IPS DF 6.9 (cell line): Measurements from ENCODE around the gene TCTN3.
"Not testable (repeated sequence)": the region's sequence is repeated elsewhere in the genome, so short reads cannot be mapped to it uniquely, and the experiment has no call there.

Experiments used
- DNase-seq: peaks from one replicate; pipeline ENCODE4 v3.0.0-alpha.2; 2013; ENCODE audit warnings: low read depth, low spot score
- H3K27ac ChIP-seq: one replicate; pipeline ENCODE4 v1.5.1; 2013; ENCODE audit warnings: low read length, control low read depth
- H3K27me3 ChIP-seq: 2 replicates; pipeline ENCODE4 v1.6.1; 2013; ENCODE audit warnings: mild to moderate bottlenecking, low read length; ENCODE audit not compliant: control insufficient read depth, insufficient read depth
- H3K36me3 ChIP-seq: 2 replicates; pipeline ENCODE4 v1.6.1; 2013; ENCODE audit warnings: low read length; ENCODE audit not compliant: control insufficient read depth, insufficient read depth
- H3K4me1 ChIP-seq: 2 replicates; pipeline ENCODE4 v1.6.1; 2013; ENCODE audit warnings: low read length; ENCODE audit not compliant: control insufficient read depth, insufficient read depth
- H3K4me3 ChIP-seq: 2 replicates; pipeline ENCODE4 v1.5.1; 2013; ENCODE audit warnings: mild to moderate bottlenecking, low read length
- H3K9me3 ChIP-seq: 2 replicates; pipeline ENCODE4 v1.6.1; 2013; ENCODE audit warnings: low read length, inconsistent platforms; ENCODE audit not compliant: control insufficient read depth, insufficient read depth
- WGBS: extraction: QIAGEN DNeasy Blood & Tissue Kit; methylation state at CpG from one replicate; pipeline ENCODE4 v1.1.7; 2013; ENCODE audit warnings: mixed read lengths, missing lambda C conversion rate; ENCODE audit not compliant: insufficient read length, insufficient coverage; 5-methylcytosine and 5-hydroxymethylcytosine counted together

TCTN3 gene

DNA sequence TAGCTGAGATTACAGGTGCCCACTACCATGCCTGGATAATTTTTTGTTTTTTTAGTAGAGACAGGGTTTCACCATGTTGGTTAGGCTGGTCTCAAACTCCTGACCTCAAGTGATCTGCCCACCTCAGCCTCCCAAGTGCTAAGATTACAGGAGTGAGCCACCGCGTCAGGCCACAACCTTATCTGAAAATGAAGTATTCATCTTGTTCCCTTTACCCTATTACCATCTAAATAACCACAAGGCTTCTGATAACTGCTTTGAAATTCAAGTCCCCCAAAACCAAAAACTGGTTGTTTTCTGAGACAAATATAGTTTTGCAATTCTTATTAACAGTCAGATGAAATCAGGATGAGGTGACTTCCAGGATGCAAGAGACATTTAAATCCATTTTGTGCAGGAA lies 2.4 kb downstream of the TCTN3 start:
- Histone ChIP-seq H3K9me3 (no peaks in the 10 kb centered on the region), H3K36me3 (peaks cover 6% of the 10 kb centered on the region; the same call in 1 of the 2 replicates), H3K4me1 (no peaks in the 10 kb centered on the region), H3K4me3 (no peak overlapping the region), H3K27ac (no peak overlapping the region), H3K27me3 (no peaks in the 10 kb centered on the region)
- WGBS, result no CpG with 5 or more reads among the region's 2 CpGs
- no peak for DNase-seq

DNA sequence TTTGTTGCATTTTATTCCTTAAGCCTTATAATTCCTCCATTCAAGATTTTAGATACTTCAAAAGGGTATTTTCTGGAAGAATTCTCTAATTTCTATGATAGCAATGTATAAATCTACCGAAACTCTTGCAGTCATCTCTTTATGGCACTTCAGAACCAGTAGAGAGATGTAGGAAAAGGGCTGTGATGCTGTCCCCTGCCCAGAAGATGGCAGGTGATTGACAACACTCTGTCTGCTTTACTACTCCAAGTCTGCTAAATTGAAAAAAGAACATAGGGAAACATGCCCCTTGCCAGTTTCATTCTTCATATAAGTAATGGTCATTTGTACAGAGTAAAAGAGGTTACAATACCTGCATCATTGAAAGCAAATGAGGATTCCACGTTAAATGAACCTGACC lies 5.1 kb downstream of the TCTN3 start:
- no peak overlapping the region for H3K4me3 ChIP-seq
- H3K27ac ChIP-seq, result no peak overlapping the region
- H3K36me3 ChIP-seq, result peaks cover 6% of the 10 kb centered on the region; the same call in 1 of the 2 replicates
- H3K27me3 ChIP-seq, result no peaks in the 10 kb centered on the region
- WGBS, result no CpG with 5 or more reads among the region's 2 CpGs
- no peaks in the 10 kb centered on the region for H3K4me1 ChIP-seq
- H3K9me3 ChIP-seq, result no peaks in the 10 kb centered on the region
- DNase-seq, result no peak

- H3K27me3 ChIP-seq, result no peaks in the 10 kb centered on the region
- no peak for DNase-seq
- H3K36me3 ChIP-seq, result peaks cover 12% of the 10 kb centered on the region; the same call in 1 of the 2 replicates
- no peak overlapping the region for H3K27ac ChIP-seq
- no peak overlapping the region for H3K4me3 ChIP-seq
- no peaks in the 10 kb centered on the region for H3K4me1 ChIP-seq
- no peaks in the 10 kb centered on the region for H3K9me3 ChIP-seq
These were observed 9.8 kb downstream of the TCTN3 start for GRCh38 chr10:95683966-95684365.

GRCh38 chr10:95675403-95676116 lies 18.2 kb downstream of the TCTN3 start:
- H3K27ac ChIP-seq, result no peak overlapping the region
- H3K36me3 ChIP-seq, result peaks cover 2% of the 10 kb centered on the region; the same call in 1 of the 2 replicates
- no peaks in the 10 kb centered on the region for H3K4me1 ChIP-seq
- no CpG with 5 or more reads among the region's 1 CpG for WGBS
- no peaks in the 10 kb centered on the region for H3K27me3 ChIP-seq
- H3K9me3 ChIP-seq, result no peaks in the 10 kb centered on the region
- no peak overlapping the region for H3K4me3 ChIP-seq
- DNase-seq, result no peak

DNA sequence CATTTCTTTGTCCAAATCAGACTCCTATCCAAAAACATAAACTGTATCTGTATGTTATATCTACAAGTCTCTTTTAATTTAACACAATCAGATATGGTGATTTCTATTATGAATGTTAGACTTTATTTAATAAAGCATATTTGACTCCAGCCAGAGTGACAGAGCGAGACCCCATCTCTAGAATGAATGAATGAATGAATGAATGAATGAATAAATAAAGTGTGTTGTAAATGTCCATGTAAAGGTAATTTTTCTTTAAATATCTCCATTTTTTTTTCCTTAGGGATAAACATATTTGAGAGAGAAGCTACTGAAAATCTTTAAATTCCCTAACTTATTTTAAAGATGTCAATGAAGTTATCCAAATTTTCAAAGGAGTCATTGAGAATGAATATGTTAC lies 19.1 kb downstream of the TCTN3 start:
- Histone ChIP-seq H3K4me1 (no peaks in the 10 kb centered on the region), H3K4me3 (no peak overlapping the region), H3K36me3 (no peaks in the 10 kb centered on the region; the same call in 1 of the 2 replicates), H3K27me3 (no peaks in the 10 kb centered on the region), H3K9me3 (no peaks in the 10 kb centered on the region), H3K27ac (no peak overlapping the region)
- DNase-seq, result no peak
- no CpG with 5 or more reads among the region's 1 CpG for WGBS

- H3K4me3 ChIP-seq, H3K9me3 ChIP-seq, DNase-seq, H3K4me1 ChIP-seq, H3K36me3 ChIP-seq, H3K27ac ChIP-seq, H3K27me3 ChIP-seq: not testable (repeated sequence)
- no CpG with 5 or more reads among the region's 7 CpGs for WGBS
These were observed 21.1 kb downstream of the TCTN3 start for GRCh38 chr10:95672641-95673040.

GRCh38 chr10:95664543-95664942 lies 29.2 kb downstream of the TCTN3 start:
- H3K27ac ChIP-seq, result no peak overlapping the region
- no peaks in the 10 kb centered on the region for H3K9me3 ChIP-seq
- H3K27me3 ChIP-seq, result no peaks in the 10 kb centered on the region

GRCh38 chr10:95663496-95663895 lies 30.2 kb downstream of the TCTN3 start:
- DNase-seq, result no peak
- H3K4me1 ChIP-seq, result no peaks in the 10 kb centered on the region
- no peak overlapping the region for H3K27ac ChIP-seq
- H3K27me3 ChIP-seq, result no peaks in the 10 kb centered on the region
- H3K9me3 ChIP-seq, result no peaks in the 10 kb centered on the region
- no peak overlapping the region for H3K4me3 ChIP-seq
- peaks cover 3% of the 10 kb centered on the region; the same call in 1 of the 2 replicates for H3K36me3 ChIP-seq
- no CpG with 5 or more reads among the region's 1 CpG for WGBS

More at GRCh38 chr10:95664543-95664942, 29.2 kb downstream of the TCTN3 start:
- Histone ChIP-seq H3K36me3 (peaks cover 3% of the 10 kb centered on the region; the same call in 1 of the 2 replicates), H3K4me3 (no peak overlapping the region), H3K4me1 (no peaks in the 10 kb centered on the region)
- no peak for DNase-seq

DNA sequence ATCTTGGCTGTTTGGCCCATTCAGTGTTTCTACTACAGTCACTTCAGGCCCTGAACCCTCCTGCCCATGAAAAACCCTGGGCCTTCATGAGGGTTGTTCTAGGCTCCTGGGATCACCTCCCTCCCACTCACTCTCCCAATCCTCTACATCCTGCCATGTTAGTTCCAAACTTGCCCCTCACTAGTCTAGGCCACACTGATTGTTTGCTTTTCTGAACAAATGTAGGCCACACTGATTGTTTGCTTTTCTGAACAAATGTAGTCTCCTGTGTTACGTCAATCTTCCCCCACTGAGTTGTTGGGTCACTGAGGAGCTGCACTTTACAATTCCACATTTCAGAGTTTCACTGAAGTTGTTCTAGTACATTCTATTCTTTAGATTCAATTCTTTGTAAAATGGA lies 31.9 kb downstream of the TCTN3 start:
- no peak for DNase-seq
- no peaks in the 10 kb centered on the region for H3K4me1 ChIP-seq
- WGBS, result no CpG with 5 or more reads among the region's 1 CpG
- no peak overlapping the region for H3K4me3 ChIP-seq
- no peaks in the 10 kb centered on the region for H3K27me3 ChIP-seq
- H3K9me3 ChIP-seq, result no peaks in the 10 kb centered on the region
- peaks cover 3% of the 10 kb centered on the region; the same call in 1 of the 2 replicates for H3K36me3 ChIP-seq
- H3K27ac ChIP-seq, result no peak overlapping the region

- Histone ChIP-seq H3K4me3 (no peak overlapping the region), H3K36me3 (peaks cover 3% of the 10 kb centered on the region; the same call in 1 of the 2 replicates), H3K4me1 (no peaks in the 10 kb centered on the region), H3K9me3 (no peaks in the 10 kb centered on the region), H3K27me3 (no peaks in the 10 kb centered on the region), H3K27ac (no peak overlapping the region)
- DNase-seq, result no peak
These were observed 33.4 kb downstream of the TCTN3 start for GRCh38 chr10:95660283-95660682.

GRCh38 chr10:95657250-95657649 lies 36.5 kb downstream of the TCTN3 start:
- Histone ChIP-seq H3K4me3 (no peak overlapping the region; the same call in 1 of the 2 replicates), H3K27me3 (no peaks in the 10 kb centered on the region), H3K9me3 (no peaks in the 10 kb centered on the region), H3K27ac (no peak overlapping the region), H3K4me1 (no peaks in the 10 kb centered on the region), H3K36me3 (0 out of 2 replicates have a peak, but pooled peaks cover 2% of the 10 kb centered on the region)
- no CpG with 5 or more reads among the region's 1 CpG for WGBS
- DNase-seq, result no peak
